Measurements from ENCODE around the gene FRK. TPM values are rescaled to one million over a fixed set of nuclear protein-coding genes. Genes with fewer than 3 reads are reported as not detected.

The FRK gene, protein sequence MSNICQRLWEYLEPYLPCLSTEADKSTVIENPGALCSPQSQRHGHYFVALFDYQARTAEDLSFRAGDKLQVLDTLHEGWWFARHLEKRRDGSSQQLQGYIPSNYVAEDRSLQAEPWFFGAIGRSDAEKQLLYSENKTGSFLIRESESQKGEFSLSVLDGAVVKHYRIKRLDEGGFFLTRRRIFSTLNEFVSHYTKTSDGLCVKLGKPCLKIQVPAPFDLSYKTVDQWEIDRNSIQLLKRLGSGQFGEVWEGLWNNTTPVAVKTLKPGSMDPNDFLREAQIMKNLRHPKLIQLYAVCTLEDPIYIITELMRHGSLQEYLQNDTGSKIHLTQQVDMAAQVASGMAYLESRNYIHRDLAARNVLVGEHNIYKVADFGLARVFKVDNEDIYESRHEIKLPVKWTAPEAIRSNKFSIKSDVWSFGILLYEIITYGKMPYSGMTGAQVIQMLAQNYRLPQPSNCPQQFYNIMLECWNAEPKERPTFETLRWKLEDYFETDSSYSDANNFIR
- 0.60 and 0.71 TPM in 2 replicates for total RNA-seq
- polyA plus RNA-seq = 0.45 and 1.0 TPM in 2 replicates

DNA sequence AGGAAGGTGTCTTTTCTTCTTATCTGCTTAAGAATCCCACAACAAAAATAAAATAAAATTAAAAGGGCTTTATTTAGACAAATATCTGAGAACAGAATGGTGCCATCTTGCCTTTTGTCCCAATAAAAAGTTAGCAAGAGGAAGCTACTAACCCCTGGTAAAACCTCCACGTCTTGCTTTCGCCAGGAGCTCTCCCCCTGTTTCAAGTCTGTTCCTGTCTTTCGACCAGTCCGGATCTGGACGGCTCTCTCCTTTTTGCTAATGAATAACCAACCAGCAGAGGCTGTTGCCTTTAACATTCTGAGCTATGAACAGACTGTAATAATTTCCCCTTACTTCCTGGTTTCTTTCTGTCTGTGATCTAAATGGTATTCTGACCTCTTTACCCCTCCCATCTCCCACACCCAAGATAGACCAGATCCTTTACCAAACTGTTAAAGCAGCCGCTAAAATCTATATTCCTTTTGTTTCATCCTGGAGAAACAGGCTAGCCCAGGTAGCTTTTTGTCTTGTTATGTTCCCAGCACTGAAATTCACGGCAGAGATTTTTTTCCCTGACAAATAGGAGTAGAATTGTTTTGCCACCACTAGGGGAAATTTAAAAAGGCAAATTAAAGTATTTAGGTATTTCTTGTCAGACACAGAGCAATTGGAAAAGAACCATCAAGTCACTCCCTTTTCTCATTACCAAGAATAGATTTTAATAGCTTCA is at the start of gene FRK:
Gene FRK (minus strand): TSS at position 320 of the 712 bp plus-strand sequence. CDS start 580 bp downstream, outside the sequence.
- TF ChIP-seq, protein P1, sequence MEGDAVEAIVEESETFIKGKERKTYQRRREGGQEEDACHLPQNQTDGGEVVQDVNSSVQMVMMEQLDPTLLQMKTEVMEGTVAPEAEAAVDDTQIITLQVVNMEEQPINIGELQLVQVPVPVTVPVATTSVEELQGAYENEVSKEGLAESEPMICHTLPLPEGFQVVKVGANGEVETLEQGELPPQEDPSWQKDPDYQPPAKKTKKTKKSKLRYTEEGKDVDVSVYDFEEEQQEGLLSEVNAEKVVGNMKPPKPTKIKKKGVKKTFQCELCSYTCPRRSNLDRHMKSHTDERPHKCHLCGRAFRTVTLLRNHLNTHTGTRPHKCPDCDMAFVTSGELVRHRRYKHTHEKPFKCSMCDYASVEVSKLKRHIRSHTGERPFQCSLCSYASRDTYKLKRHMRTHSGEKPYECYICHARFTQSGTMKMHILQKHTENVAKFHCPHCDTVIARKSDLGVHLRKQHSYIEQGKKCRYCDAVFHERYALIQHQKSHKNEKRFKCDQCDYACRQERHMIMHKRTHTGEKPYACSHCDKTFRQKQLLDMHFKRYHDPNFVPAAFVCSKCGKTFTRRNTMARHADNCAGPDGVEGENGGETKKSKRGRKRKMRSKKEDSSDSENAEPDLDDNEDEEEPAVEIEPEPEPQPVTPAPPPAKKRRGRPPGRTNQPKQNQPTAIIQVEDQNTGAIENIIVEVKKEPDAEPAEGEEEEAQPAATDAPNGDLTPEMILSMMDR (IDR thresholded peaks at IDR 0.05; ENCODE audit: low read depth, low read length) = peak; percentile 48
- Histone ChIP-seq H3K27ac (no peak within 1 kb of the TSS), H3K27me3 (no peaks in the 10 kb centered on the region), H3K4me3 (no peak within 1 kb of the TSS), H3K9me3 (ENCODE audit: low read depth) (no peaks in the 10 kb centered on the region), H3K36me3 (no peaks in the 10 kb centered on the region), H3K4me1 (ENCODE audit: low read depth) (no peaks in the 10 kb centered on the region)
- peak in 1 of 2 donors; percentile 80 for DNase-seq (ENCODE audit: low read depth in 1 of 2, low spot score in 1 of 2)

DNA sequence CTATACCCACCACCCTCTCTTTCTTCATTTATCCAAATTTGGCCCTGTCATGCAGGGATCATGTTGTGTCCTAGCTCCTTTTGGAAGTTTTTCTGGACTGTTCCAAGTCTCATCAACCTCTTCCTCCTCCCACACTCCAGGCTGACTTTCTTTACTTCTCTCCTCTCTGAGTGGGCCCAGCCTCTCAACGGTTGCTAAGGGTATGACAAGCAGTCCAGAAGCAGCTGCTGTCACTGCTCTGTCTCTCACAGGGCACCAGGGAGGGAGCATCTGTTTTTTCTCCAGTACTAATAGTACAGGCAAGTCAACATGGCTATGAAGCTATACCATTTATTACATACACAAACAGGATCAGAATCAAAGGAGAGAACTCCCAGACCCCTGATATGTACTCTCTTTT is 48.1 kb upstream of the FRK start:
- Histone ChIP-seq H3K9me3 (ENCODE audit: low read depth) (no peaks in the 10 kb centered on the region), H3K4me1 (ENCODE audit: low read depth) (peaks cover 20% of the 10 kb centered on the region), H3K36me3 (no peaks in the 10 kb centered on the region), H3K27me3 (no peaks in the 10 kb centered on the region), H3K27ac (no peak overlapping the region), H3K4me3 (no peak overlapping the region)
- TF ChIP-seq, protein P1 (IDR thresholded peaks at IDR 0.05; ENCODE audit: low read depth, low read length) = no peak
- DNase-seq (ENCODE audit: low read depth in 1 of 2, low spot score in 1 of 2) = peak in 1 of 2 donors; percentile 36

DNA sequence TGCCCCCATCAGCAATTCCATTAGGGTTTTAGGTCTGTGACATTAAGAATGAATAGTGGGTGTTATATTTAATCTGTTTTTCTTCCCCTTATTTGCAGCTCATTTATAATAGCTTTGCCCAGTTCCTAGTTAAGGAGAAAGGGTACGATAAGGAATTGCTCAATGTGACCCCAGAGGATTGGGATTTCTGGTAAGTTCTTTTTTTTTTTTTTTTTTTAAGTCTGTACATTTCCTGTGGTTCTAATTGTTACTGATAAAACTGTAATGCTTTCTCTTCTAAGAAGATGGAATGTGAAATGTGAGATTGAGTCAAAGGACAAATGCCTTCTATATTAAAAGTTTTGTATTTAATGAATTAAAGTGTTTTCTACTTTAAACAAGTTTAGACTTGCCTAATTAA is 45.5 kb upstream of the FRK start:
- TF ChIP-seq, protein P1 (IDR thresholded peaks at IDR 0.05; ENCODE audit: low read depth, low read length) = no peak
- Histone ChIP-seq H3K27ac (no peak overlapping the region), H3K9me3 (ENCODE audit: low read depth) (no peaks in the 10 kb centered on the region), H3K36me3 (no peaks in the 10 kb centered on the region), H3K4me1 (ENCODE audit: low read depth) (peaks cover 10% of the 10 kb centered on the region), H3K4me3 (no peak overlapping the region), H3K27me3 (no peaks in the 10 kb centered on the region)
- peak in 1 of 2 donors; percentile 90 for DNase-seq (ENCODE audit: low read depth in 1 of 2, low spot score in 1 of 2)

DNA sequence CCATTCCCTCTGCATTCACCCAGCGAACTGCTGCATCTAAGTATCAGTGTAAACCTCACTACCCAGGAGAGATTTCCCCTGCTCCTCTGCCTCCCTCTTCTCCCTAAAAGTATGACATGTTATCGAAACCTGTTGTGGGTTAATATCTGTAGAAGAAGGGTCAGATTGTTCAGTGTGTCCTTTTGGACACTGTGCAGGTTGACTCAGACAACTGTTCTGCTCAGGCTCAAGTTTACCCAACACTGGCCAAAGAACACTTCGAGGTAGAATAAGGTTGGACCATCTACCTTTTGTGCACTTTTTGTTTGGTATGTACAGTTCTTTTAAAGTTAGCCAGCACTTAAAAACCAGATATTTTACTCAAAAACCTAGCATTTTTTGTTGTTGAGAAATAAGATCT is 44.6 kb upstream of the FRK start:
- H3K36me3 ChIP-seq = no peaks in the 10 kb centered on the region
- H3K27me3 ChIP-seq = no peaks in the 10 kb centered on the region
- no peak overlapping the region for H3K27ac ChIP-seq
- TF ChIP-seq, protein P1 (IDR thresholded peaks at IDR 0.05; ENCODE audit: low read depth, low read length) = no peak
- no peak overlapping the region for H3K4me3 ChIP-seq
- no peak for DNase-seq (ENCODE audit: low read depth in 1 of 2, low spot score in 1 of 2)
- H3K9me3 ChIP-seq (ENCODE audit: low read depth) = no peaks in the 10 kb centered on the region
- peaks cover 10% of the 10 kb centered on the region for H3K4me1 ChIP-seq (ENCODE audit: low read depth)

DNA sequence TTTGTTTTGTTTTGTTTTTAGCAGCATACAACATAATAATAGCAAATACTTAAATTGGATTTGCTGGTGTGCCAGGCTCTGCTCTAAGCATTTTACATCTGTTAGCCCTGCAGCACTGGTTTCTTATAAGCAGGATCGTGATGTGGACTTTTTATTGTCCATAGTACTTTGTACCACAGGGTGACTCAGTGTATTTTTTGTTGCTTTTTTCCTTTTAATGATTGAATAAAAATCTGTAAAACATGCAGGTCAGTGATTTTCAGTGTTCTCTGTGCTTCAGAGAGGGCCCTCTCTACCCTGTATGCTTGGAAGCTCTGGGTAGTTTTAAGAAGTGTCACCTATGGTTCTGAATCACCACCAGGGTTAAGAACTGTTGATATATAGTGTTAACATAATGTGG is 43.9 kb upstream of the FRK start:
- H3K36me3 ChIP-seq = no peaks in the 10 kb centered on the region
- no peaks in the 10 kb centered on the region for H3K9me3 ChIP-seq (ENCODE audit: low read depth)
- H3K27me3 ChIP-seq = no peaks in the 10 kb centered on the region
- TF ChIP-seq, protein P1 (IDR thresholded peaks at IDR 0.05; ENCODE audit: low read depth, low read length) = no peak
- H3K4me3 ChIP-seq = no peak overlapping the region
- no peak for DNase-seq (ENCODE audit: low read depth in 1 of 2, low spot score in 1 of 2)
- H3K4me1 ChIP-seq (ENCODE audit: low read depth) = peaks cover 10% of the 10 kb centered on the region
- H3K27ac ChIP-seq = no peak overlapping the region
